HG03039 (cell line): Measurements from ENCODE around the gene PDE4DIP.
"Not testable (repeated sequence)": the region's sequence is repeated elsewhere in the genome, so short reads cannot be mapped to it uniquely, and the experiment has no call there.

Source experiments
- ATAC-seq: cut with Tn5 transposase; IDR thresholded peaks from one replicate; pipeline ENCODE4 v1.9.1; 2021; ENCODE audit warnings: mild to moderate bottlenecking, moderate library complexity; ENCODE audit not compliant: unreplicated experiment

The PDE4DIP gene

DNA sequence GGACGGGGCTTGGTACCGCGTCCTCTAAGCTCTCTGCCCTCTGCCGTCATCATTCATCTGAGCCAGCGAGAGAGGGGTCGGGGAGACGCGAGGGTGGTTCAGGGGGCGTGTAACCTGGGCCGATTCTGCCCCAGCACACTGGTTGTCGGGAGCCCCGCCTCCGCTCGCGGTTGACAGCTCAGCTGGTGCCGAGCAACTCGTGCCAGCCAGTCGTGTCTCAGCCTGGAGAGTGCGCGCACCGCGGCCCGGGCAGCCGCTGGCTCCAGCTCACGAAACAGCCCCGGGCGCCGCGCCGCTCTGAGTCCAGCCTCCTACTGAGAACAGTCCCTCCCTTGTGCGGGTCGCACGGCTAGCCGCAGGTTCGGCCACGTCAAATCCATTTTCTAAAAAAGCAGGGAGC lies at the start of gene PDE4DIP:
Gene PDE4DIP, plus strand, starts transcription at position 209 of the 400 bp plus-strand sequence. CDS start 347 bp downstream, outside the sequence.
- not testable (repeated sequence) for ATAC-seq

GRCh38 chr1:148808268-148808928 lies 35.8 kb upstream of the PDE4DIP start:
- ATAC-seq, result not testable (repeated sequence)

DNA sequence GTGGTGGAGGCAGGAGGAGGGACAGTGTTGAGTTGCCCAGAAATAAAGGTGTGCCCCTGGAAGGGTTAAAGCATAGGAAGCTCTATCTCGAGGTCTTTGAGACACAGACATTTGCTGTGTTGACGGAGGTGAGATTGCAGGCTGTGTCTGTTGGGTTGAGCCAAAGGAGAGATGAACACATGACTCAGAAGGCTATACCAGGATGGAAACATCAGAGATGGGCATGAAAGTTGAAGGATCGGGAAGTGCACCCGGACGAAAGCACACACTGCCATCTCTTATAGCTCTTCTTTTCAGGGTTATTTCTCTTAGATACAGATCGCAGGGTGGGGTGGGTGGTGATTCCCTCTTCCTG lies 35.3 kb upstream of the PDE4DIP start:
- ATAC-seq, result not testable (repeated sequence)

DNA sequence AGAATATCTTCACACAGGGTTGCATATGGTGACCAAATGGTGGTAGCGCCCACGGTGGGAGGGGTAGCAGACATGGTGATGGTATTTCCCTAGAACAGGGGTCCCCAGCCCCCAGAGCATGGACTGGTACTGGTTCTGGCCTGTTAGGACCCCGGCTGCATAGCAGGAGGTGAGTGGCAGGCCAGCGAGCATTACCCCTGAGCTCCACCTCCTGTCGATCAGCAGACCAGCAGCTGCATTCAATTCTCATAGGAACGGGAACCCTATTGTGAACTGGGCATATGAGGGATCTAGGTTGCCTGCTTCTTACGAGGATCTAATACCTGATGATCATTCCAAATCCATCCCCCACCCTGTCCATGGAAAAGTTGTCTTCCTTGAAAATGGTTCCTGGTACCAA lies 22.0 kb upstream of the PDE4DIP start:
- not testable (repeated sequence) for ATAC-seq

- not testable (repeated sequence) for ATAC-seq
These were observed 20.4 kb upstream of the PDE4DIP start for GRCh38 chr1:148823822-148824221.

- not testable (repeated sequence) for ATAC-seq
These were observed 19.2 kb upstream of the PDE4DIP start for GRCh38 chr1:148825029-148825428.

DNA sequence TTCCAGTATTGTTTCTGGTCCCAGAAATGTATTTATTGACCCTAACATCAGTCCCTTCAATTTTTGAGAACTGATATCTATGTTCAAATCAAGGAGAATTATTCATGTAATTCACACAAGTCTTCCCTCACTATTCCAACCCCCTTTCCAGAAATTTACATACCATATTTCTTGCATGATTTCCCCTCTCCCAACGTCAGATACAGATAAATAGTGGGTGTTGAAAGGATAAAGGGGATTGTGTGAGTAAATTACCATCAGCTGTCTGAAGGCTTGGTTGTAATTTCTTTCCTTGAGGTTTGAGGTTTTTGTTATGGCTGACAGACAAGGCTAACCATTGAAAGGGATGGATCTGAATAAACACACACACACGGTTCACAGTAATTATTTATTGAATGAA lies 15.7 kb upstream of the PDE4DIP start:
- ATAC-seq, result not testable (repeated sequence)

DNA sequence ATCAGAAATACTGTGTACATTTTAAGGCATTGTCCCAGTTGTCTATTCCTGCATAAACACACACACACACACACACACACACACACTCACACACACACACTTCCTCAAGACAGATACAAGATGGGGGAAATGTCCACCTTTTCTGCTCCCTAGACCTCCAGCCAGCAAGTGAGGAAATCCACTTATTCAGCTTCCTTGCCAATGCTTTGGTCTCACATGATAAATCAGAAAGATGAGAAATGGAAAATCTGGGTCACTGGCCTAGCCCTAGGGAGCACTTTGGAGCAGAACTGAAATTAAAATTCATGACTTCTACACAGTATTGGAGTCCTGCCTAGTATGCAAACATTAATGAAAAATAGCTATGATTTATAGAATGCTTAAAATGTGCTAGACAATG lies 15.3 kb upstream of the PDE4DIP start:
- ATAC-seq, result not testable (repeated sequence)

GRCh38 chr1:148829365-148829764 lies 14.9 kb upstream of the PDE4DIP start:
- ATAC-seq, result not testable (repeated sequence)

GRCh38 chr1:148841262-148841661 lies 3.0 kb upstream of the PDE4DIP start:
- not testable (repeated sequence) for ATAC-seq

- ATAC-seq, result not testable (repeated sequence)
These were observed 423 bp downstream of the PDE4DIP start for GRCh38 chr1:148844651-148845050.

- not testable (repeated sequence) for ATAC-seq
These were observed 840 bp downstream of the PDE4DIP start for GRCh38 chr1:148845068-148845467.

GRCh38 chr1:148850347-148850746 lies 6.1 kb downstream of the PDE4DIP start:
- not testable (repeated sequence) for ATAC-seq

DNA sequence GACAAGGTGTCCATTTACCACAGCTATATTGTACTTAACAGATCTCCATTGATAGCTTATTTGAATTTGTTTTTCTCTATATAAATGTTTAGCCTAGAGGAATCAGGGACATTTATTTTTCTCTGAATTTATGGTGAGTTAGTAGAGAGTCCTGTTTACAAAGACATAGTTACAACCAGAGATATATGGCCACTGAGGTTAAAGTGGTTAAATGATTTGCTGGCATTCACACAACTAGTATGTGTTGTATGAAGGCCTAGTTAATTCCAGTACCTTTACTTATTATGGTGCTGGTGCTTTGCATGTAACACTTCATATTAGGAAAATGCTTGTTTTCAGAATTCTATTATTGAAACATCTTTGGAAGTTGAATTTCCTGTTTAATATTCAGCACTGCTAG lies 6.6 kb downstream of the PDE4DIP start:
- ATAC-seq, result not testable (repeated sequence)

- not testable (repeated sequence) for ATAC-seq
These were observed 7.5 kb downstream of the PDE4DIP start for GRCh38 chr1:148851684-148852083.

DNA sequence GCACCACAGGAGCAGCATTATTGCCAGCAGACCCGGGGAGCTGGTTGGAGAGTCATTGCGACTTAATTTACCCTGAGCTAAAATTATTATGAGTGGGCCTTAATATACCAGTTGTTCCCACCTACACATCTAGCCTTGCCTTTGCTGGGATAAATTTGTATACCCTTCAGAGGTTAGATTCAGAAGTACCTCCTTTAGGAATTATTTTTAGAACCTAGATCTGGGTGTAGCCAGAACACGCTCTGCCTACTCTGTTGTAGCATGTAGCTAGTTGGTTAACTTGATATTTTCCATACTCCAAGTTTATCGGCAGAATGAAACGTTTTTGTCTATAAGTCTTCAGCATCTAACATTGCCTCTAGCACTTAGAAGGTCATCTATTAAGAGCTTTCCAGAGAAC lies 9.1 kb downstream of the PDE4DIP start:
- ATAC-seq, result not testable (repeated sequence)

- ATAC-seq, result not testable (repeated sequence)
These were observed 9.8 kb downstream of the PDE4DIP start for GRCh38 chr1:148854063-148854462.

- ATAC-seq, result not testable (repeated sequence)
These were observed 11.1 kb downstream of the PDE4DIP start for GRCh38 chr1:148855367-148855766.

GRCh38 chr1:148860049-148860448 lies 15.8 kb downstream of the PDE4DIP start:
- ATAC-seq, result not testable (repeated sequence)

GRCh38 chr1:148860579-148861259 lies 16.5 kb downstream of the PDE4DIP start:
- not testable (repeated sequence) for ATAC-seq

DNA sequence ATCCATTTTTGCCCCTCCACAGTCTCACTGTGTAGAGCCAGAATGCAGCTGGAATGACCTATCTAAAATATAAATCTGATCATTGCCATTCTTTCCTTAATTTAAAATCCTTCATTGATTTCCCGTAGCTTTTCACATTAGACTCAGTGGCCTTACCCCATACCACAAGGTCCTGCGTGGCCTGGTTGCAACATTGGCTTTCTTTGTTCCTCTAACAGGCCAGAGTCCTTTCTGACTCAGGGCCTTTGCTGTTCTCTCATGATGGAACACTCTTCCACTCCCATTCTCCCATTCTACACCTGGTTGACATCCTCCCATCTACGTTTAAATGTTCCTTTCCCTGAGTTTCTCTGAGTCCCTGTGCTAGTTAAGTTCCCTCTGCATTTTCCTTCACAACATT lies 18.4 kb downstream of the PDE4DIP start:
- not testable (repeated sequence) for ATAC-seq
